ENCODE data around the gene SERPINB1.
"Not testable (repeated sequence)": the region's sequence is repeated elsewhere in the genome, so short reads cannot be mapped to it uniquely, and the experiment has no call there.

Gene SERPINB1

DNA sequence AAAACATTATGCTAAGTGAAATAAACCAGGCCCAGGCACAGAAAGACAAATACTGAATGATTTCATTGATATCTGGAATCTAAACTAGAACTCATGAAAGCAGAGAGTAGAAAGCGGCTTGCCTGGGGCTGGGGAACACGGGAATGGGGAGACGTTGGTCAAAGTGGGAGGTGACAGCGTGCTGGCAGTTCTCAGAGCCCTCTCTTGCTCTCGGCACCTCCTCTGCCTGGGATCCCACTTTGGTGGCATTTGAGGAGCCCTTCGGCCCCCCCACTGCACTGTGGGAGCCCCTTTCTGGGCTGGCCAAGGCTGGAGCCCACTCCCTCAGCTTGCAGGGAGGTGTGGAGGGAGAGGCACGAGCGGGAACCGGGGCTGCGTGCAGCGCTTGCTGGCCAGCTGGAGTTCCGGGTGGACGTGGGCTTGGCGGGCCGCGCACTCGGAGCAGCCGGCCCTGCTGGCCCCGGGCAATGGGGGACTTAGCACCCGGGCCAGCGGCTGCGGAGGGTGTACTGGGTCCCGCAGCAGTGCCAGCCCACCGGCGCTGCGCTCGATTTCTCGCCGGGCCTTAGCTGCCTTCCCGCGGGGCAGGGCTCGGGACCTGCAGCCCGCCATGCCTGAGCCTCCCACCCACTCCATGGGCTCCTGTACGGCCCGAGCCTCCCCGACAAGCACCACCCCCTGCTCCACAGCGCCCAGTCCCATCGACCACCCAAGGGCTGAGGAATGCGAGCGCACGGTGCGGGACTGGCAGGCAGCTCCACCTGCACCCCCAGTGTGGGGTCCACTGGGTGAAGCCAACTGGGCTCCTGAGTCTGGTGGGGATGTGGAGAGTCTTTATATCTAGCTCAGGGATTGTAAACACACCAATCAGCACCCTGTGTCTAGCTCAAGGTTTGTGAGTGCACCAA, 18.4 kb upstream of the SERPINB1 start:
- peaks cover 91% of the 10 kb centered on the region for H3K4me1 Mint-ChIP-seq (ENCODE audit: low read depth)
- DNase-seq; H3K36me3 Mint-ChIP-seq (ENCODE audit: low read depth); H3K27me3 Mint-ChIP-seq; H3K9me3 Mint-ChIP-seq: not testable (repeated sequence)
- H3K27ac Mint-ChIP-seq, result peak overlapping the region; percentile 100
- peak overlapping the region; percentile 88 for H3K4me3 Mint-ChIP-seq

DNA sequence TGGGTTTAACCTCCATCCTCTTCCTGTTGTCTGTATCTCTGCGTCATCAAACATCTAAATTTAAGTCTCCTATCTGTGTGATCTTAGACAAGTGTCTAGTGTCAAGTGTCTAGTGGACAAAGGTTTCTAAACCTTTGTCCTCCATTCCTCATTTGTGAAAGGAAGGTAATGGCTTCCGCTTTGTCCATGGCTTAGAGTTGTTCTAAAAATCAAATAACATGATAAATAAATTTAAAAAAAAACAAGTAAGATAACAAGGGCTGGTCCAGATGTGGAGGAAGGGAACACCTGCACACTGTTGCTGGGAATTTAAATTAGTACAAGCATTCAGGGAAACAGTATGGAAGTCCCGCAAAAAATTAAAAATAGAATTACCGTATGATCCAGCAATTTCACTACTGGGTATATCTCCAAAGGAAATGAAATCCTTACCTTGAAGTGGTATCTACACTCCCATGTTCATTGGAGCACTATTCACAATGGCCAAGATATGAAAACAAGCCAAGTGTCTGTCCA, 17.6 kb upstream of the SERPINB1 start:
- Mint-ChIP-seq H3K4me1 (ENCODE audit: low read depth) (peaks cover 93% of the 10 kb centered on the region), H3K36me3 (ENCODE audit: low read depth) (peaks cover 8% of the 10 kb centered on the region), H3K9me3 (peaks cover 2% of the 10 kb centered on the region), H3K27me3 (no peaks in the 10 kb centered on the region), H3K27ac (peak overlapping the region; percentile 100), H3K4me3 (peak overlapping the region; percentile 88)
- no peak for DNase-seq

DNA sequence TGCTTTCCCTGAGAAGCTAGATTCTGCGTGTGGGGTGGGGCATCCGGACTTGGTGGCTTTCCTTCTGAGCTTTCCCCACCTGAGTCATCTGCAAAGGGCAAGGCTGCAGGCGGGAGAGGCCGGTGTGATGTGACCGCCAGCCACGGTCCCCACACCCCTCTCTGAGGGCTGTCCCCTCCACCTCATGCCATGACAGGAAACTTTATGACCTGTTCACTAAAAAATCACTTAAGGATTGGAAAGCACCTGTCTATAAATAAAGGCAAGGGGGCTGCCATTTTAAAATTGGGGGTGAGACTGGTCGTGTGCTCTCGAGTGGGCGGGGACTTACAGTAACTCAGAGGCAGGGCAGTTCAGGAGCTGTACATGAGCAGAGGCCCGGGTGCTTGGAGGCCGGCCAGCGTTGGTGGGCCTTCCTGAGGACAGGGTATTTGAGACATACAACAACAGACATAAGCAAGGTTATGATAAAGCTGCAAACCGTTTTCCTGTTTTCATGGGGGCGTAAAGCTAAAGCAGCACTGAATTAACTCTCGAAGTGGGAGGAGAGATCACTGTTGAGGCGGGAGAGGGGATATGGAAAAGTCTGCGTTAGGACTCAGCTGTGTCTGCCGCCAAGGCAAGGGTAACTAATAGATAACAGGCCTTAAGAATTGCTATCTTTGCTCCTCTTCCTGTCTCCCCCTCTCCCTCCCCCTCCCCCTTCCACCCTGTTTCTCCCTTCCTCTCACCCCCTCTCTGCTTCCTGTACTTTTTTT, 16.1 kb upstream of the SERPINB1 start:
- H3K9me3 Mint-ChIP-seq, result peaks cover 2% of the 10 kb centered on the region
- H3K36me3 Mint-ChIP-seq (ENCODE audit: low read depth), result peaks cover 8% of the 10 kb centered on the region
- no peaks in the 10 kb centered on the region for H3K27me3 Mint-ChIP-seq
- peak; percentile 81 for DNase-seq
- H3K4me3 Mint-ChIP-seq, result peak overlapping the region; percentile 88
- H3K27ac Mint-ChIP-seq, result peak overlapping the region; percentile 100
- peaks cover 93% of the 10 kb centered on the region for H3K4me1 Mint-ChIP-seq (ENCODE audit: low read depth)

DNA sequence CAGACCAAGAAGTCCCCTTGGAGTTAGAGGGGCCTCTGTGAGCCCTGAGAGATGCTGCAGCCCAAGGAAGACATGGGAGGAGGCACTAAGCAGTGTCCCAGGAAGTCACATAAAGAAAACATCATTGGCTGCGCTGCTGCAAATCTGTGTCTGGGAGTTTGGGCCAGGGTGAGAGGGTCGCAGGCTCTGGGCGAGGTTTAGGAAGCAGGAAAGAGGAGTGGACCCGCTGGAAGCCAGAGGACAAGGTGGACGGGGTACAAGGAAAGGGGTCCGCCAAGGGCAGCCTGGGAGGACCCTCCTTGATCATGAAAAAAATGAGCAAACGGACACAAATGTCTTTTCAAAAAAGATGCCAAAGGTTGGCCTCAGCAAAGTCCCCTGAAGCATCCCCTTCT, 15.5 kb upstream of the SERPINB1 start:
- H3K4me3 Mint-ChIP-seq, result peak overlapping the region; percentile 88

DNA sequence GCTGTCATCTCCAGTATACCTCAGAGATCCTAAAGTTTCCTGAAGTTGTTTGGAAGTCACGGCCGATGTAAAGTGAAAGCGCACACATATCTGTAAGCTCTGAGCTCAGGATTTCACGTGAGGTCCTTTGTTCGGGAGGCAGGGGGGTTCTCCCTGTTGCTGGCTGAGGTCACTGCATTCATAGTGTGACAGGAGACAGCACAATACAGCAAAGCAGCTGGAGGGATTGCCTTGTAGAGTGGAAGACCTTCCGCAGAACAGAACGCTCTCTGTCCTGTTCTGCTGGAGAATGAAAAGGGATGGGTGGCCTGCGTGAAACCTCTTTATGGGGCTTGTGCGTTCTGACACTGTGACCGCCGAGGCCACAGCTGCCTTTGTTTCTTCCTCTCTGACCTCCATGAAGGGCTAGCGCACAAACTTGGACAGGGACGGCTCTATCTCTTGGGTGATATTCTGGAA, 13.4 kb upstream of the SERPINB1 start:
- Mint-ChIP-seq H3K27me3 (no peaks in the 10 kb centered on the region), H3K36me3 (ENCODE audit: low read depth) (peaks cover 6% of the 10 kb centered on the region), H3K4me1 (ENCODE audit: low read depth) (peaks cover 83% of the 10 kb centered on the region), H3K27ac (peak overlapping the region; percentile 100), H3K4me3 (peak overlapping the region; percentile 75), H3K9me3 (no peaks in the 10 kb centered on the region)
- no peak for DNase-seq

More for the DNA sequence above, 15.5 kb upstream of the SERPINB1 start:
- H3K27me3 Mint-ChIP-seq, result no peaks in the 10 kb centered on the region
- peaks cover 7% of the 10 kb centered on the region for H3K36me3 Mint-ChIP-seq (ENCODE audit: low read depth)
- H3K9me3 Mint-ChIP-seq, result peaks cover 2% of the 10 kb centered on the region
- no peak for DNase-seq
- H3K27ac Mint-ChIP-seq, result peak overlapping the region; percentile 100
- peaks cover 93% of the 10 kb centered on the region for H3K4me1 Mint-ChIP-seq (ENCODE audit: low read depth)

DNA sequence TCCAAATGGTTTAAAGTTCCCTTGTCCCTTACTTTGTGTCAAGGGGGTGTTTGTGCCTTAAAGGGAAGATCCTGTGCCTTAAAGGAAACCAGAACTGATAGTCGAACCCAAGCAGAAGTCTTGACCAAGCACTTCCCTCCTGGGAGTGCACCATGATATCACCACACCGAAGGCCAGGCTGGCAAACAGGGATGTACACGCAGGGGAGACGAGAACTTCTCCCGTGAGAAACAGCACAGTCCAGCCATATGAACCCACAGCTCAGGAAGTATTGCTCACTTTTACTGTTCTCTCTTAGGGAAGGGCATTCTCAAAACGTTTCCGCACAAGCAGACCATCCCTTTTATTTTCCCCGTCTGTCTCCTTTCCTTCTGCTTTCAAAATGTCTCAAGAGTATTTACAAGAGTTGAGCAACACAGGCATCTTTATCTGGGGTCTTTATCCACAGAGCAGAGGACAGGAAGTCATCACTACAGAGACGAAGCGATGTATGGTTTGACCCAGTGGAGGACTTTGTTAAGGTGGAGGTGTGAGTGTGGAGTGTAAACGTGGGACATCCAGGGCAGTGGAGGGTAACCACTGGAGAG, 12.8 kb upstream of the SERPINB1 start:
- Mint-ChIP-seq H3K4me3 (peak overlapping the region; percentile 75), H3K4me1 (ENCODE audit: low read depth) (peaks cover 78% of the 10 kb centered on the region), H3K36me3 (ENCODE audit: low read depth) (peaks cover 3% of the 10 kb centered on the region), H3K27me3 (no peaks in the 10 kb centered on the region), H3K27ac (peak overlapping the region; percentile 100), H3K9me3 (no peaks in the 10 kb centered on the region)
- DNase-seq, result no peak

DNA sequence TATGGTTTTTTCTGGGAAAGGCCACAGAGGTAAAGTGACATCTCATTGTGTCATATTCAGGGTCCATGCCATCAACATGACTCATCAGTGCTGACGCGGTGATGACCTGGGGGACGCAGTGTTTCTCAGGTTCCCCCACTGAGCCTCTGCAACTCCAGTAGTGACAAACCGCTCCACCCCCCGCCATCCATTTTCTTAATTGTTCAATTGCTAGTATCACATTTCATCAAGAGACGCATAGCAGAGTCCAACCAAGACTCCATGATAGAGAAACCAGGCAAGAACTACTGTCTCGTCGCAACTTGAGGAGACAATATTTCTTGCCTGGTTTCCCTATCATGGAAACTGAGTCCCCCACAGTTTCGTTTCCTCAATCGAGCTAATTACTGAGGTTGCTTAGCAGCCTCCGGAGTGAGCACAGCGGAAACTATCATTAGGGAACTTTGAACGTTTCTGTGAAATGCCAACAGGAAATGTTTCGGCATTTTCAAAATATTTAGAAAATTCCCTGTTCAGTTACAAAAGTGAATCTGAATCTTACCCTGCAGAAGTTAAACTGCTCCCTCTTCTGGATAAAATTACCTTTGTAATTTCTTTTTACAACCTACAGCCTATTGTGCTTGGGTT, 12.2 kb upstream of the SERPINB1 start:
- peak; percentile 86 for DNase-seq
- Mint-ChIP-seq H3K27me3 (no peaks in the 10 kb centered on the region), H3K9me3 (peaks cover 3% of the 10 kb centered on the region), H3K36me3 (ENCODE audit: low read depth) (peaks cover 3% of the 10 kb centered on the region), H3K4me1 (ENCODE audit: low read depth) (peaks cover 76% of the 10 kb centered on the region), H3K4me3 (peak overlapping the region; percentile 75), H3K27ac (peak overlapping the region; percentile 100)

DNA sequence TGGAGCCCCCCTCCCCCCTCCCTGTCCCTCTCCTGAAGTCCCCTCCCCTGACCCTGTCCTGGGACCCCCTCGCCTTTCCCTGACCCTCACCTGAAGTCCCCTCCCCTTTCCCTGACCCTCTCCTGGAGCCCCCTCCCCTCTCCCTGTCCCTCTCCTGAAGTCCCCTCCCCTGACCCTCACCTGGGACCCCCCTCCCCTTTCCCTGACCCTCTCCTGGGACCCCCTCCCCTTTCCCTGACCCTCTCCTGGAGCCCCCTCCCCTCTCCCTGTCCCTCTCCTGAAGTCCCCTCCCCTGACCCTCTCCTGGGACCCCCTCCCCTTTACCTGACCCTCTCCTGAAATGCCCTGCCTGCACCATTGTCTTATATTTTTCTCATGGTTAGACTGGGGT, 11.7 kb upstream of the SERPINB1 start:
- not testable (repeated sequence) for DNase-seq; H3K9me3 Mint-ChIP-seq; H3K27me3 Mint-ChIP-seq; H3K36me3 Mint-ChIP-seq (ENCODE audit: low read depth)
- Mint-ChIP-seq H3K4me1 (ENCODE audit: low read depth) (peaks cover 76% of the 10 kb centered on the region), H3K4me3 (peak overlapping the region; percentile 75), H3K27ac (peak overlapping the region; percentile 100)

DNA sequence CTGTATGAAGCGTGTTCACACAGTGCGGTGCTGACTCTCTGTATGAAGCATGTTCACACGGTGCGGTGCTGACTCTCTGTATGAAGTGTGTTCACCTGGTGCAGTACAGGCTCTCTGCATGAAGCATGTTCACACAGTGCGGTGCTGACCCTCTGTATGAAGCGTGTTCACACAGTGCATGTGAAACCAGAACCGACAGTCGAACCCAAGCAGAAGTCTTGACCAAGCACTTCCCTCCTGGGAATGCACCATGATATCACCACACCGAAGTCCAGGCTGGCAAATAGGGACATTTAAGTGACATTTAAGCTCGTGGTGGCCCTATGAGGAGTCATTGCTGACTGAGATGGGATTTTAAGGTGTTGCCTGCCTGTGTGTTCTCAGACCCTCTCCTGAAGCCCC, 11.3 kb upstream of the SERPINB1 start:
- Mint-ChIP-seq H3K9me3 (peaks cover 5% of the 10 kb centered on the region), H3K4me1 (ENCODE audit: low read depth) (peaks cover 76% of the 10 kb centered on the region), H3K4me3 (no peak overlapping the region), H3K27ac (peak overlapping the region; percentile 100), H3K27me3 (no peaks in the 10 kb centered on the region), H3K36me3 (ENCODE audit: low read depth) (peaks cover 2% of the 10 kb centered on the region)
- no peak for DNase-seq

DNA sequence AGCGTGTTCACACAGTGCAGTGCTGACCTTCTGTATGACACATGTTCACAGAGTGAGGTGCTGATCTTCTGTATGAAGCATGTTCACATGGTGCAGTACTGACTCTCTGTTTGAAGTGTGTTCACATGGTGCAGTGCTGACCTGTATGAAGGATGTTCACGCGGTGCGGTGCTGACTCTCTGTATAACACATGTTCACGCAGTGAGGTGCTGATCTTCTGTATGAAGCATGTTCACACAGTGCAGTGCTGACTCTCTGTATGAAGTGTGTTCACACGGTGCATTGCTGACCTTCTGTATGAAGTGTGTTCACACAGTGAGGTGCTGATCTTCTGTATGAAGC, 10.8 kb upstream of the SERPINB1 start:
- peak overlapping the region; percentile 100 for H3K27ac Mint-ChIP-seq
- H3K36me3 Mint-ChIP-seq (ENCODE audit: low read depth), result no peaks in the 10 kb centered on the region
- no peaks in the 10 kb centered on the region for H3K27me3 Mint-ChIP-seq
- H3K4me1 Mint-ChIP-seq (ENCODE audit: low read depth), result peaks cover 72% of the 10 kb centered on the region
- no peak overlapping the region for H3K4me3 Mint-ChIP-seq
- no peak for DNase-seq
- H3K9me3 Mint-ChIP-seq, result peaks cover 5% of the 10 kb centered on the region

DNA sequence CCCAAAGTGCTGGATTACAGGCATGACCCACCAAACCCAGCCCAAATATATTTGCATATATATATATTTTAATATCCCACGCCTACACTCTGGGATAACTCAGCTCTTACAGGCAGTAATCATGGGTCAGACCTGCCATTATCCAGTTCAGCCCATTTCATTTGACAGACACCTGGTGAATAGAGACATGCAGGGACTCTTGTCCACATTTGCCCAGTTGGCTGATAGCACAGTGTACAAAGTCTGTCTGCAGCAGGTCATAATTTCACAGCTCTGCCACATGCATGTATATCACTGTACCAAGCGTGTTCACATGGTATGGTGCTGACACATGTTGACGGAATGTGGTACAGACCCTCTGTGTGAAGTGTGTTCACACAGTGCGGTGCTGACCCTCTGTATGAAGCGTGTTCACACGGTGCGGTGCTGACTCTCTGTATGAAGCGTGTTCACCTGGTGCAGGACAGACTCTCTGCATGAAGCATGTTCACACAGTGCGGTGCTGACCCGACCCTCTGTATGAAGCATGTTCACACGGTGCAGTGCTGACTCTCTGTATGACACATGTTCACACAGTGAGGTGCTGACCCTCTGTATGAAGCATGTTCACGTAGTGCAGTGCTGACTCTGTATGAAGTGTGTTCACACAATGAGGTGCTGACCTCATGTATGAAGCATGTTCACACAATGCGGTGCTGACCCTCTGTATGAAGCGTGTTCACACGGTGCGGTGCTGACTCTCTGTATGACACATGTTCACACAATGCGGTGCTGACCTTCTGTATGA, 10.3 kb upstream of the SERPINB1 start:
- Mint-ChIP-seq H3K4me3 (no peak overlapping the region), H3K36me3 (ENCODE audit: low read depth) (no peaks in the 10 kb centered on the region), H3K27ac (peak overlapping the region; percentile 11), H3K9me3 (peaks cover 5% of the 10 kb centered on the region), H3K27me3 (no peaks in the 10 kb centered on the region), H3K4me1 (ENCODE audit: low read depth) (peaks cover 70% of the 10 kb centered on the region)
- no peak for DNase-seq

DNA sequence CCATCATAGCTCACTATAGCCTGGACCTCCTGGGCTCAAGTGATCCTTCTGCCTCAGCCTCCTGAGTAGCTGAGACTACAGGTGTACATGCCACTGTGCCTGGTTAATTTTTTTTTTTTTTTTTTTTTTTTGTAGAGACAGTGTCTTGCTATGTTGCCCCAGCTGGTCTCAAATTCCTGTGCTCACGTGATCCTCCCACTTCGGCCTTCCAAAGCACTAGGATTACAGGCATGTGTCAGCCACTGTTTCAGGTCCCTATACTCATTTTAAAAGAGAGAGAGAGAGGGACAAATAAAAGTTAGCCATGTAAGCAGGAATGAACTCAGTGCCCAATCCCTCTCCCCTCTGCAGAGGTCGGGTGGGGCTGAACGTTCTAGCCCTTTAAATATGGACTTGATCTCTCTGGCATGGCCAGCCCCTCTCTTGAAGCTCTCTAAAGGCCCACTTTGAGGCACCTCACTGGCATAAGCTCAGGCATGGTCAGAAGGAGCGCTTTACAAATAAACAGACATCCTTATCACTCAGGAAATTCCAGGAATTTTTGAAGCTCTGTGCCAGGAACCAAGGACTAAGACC, 9.0 kb upstream of the SERPINB1 start:
- peaks cover 69% of the 10 kb centered on the region for H3K4me1 Mint-ChIP-seq (ENCODE audit: low read depth)

DNA sequence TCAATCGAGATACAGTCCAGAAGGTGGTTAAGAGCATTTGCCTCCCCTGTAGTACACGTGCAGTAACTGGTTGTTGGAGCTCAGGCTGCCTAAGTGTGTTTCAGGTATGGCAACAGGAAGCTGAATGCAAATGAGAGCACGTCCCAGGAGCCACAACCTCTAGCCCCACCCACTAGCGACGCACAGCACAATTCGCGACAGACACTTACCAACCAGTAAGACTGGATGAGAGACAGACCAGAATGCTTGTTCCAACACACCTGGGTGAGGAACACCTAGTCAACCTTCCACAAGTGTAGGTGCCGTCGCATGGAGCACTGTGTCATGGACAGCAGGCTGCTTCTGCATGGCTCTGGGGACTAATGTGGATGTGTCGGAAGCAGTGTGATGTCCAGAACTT, 7.2 kb upstream of the SERPINB1 start:
- Mint-ChIP-seq H3K4me1 (ENCODE audit: low read depth) (peaks cover 61% of the 10 kb centered on the region), H3K36me3 (ENCODE audit: low read depth) (no peaks in the 10 kb centered on the region), H3K27me3 (no peaks in the 10 kb centered on the region), H3K9me3 (peaks cover 5% of the 10 kb centered on the region), H3K4me3 (no peak overlapping the region), H3K27ac (peak overlapping the region; percentile 42)
- DNase-seq, result peak; percentile 65

More for the DNA sequence above, 9.0 kb upstream of the SERPINB1 start:
- Mint-ChIP-seq H3K9me3 (peaks cover 5% of the 10 kb centered on the region), H3K36me3 (ENCODE audit: low read depth) (no peaks in the 10 kb centered on the region), H3K27me3 (no peaks in the 10 kb centered on the region), H3K4me3 (no peak overlapping the region), H3K27ac (no peak overlapping the region)
- DNase-seq, result no peak
